LNCAP (cell line): ENCODE measurements around the gene HTR3B.

Experiments used
- CTCF ChIP-seq: fragments of 450-650 bp; IDR thresholded peaks from 2 replicates; pipeline ENCODE4 v1.5.1; 2017; ENCODE audit warnings: mild to moderate bottlenecking

HTR3B gene

GRCh38 chr11:113989916-113990315 is 85.3 kb downstream of the HTR3B start:
- no peak for TF ChIP-seq CTCF

GRCh38 chr11:113991170-113991569 is 86.6 kb downstream of the HTR3B start:
- TF ChIP-seq CTCF, result no peak

- no peak for TF ChIP-seq CTCF
Observed at GRCh38 chr11:113991718-113992458, 87.3 kb downstream of the HTR3B start.

- no peak for TF ChIP-seq CTCF
Observed at GRCh38 chr11:113992459-113993110, 88.0 kb downstream of the HTR3B start.

GRCh38 chr11:113994077-113994954 is 89.7 kb downstream of the HTR3B start:
- peak; percentile 75 for TF ChIP-seq CTCF
